Left renal cortex interstitium (tissue), 4 donors: Measurements from ENCODE around the gene ZNF619. TPM values are rescaled to one million over a fixed set of nuclear protein-coding genes. Genes with fewer than 3 reads are reported as not detected.
"Not testable (repeated sequence)": the region's sequence is repeated elsewhere in the genome, so short reads cannot be mapped to it uniquely, and the experiment has no call there.

Experiments used
- DNase-seq, 4 donors: peaks; one replicate each; pipeline ENCODE4 v3.0.0-alpha.2; 2013; ENCODE audit warnings: low read depth in 4 of 4, low spot score in 2 of 4, missing footprints in 1 of 4
- polyA plus RNA-seq, 4 donors: library from polyadenylated mRNA; unstranded; fragments of 120-200 nt; gene quantifications; one replicate each; pipeline ENCODE4 v1.2.1, GENCODE V29; 2013; ENCODE audit not compliant: insufficient read length in 4 of 4

The ZNF619 gene
- 1 to 10 TPM; 5.3 to 9.0 (median 8.0) TPM for polyA plus RNA-seq

- peak; percentile 44 to 64 (median 54) for DNase-seq
These were observed at the start of gene ZNF619 for GRCh38 chr3:40476478-40477470. Gene ZNF619 (plus strand): TSS chr3:40477122. CDS start chr3:40477980, 858 bp downstream.

- DNase-seq: no peak
These were observed 44.1 kb upstream of the ZNF619 start for GRCh38 chr3:40432793-40433192.

GRCh38 chr3:40437889-40438288, 39.0 kb upstream of the ZNF619 start:
- no peak for DNase-seq

- no peak for DNase-seq
These were observed 31.9 kb upstream of the ZNF619 start for GRCh38 chr3:40445062-40445461.

- DNase-seq: no peak
These were observed 31.0 kb upstream of the ZNF619 start for GRCh38 chr3:40445880-40446279.

GRCh38 chr3:40450438-40450837, 26.5 kb upstream of the ZNF619 start:
- no peak for DNase-seq

- no peak for DNase-seq
These were observed 25.4 kb upstream of the ZNF619 start for GRCh38 chr3:40451551-40451950.

- no peak for DNase-seq
These were observed 24.9 kb upstream of the ZNF619 start for GRCh38 chr3:40452057-40452456.

GRCh38 chr3:40452562-40452875, 24.4 kb upstream of the ZNF619 start:
- DNase-seq: no peak

GRCh38 chr3:40452876-40453730, 23.8 kb upstream of the ZNF619 start:
- DNase-seq: peak; percentile 91 to 97 (median 92)

GRCh38 chr3:40453933-40454332, 23.0 kb upstream of the ZNF619 start:
- DNase-seq: no peak

- no peak for DNase-seq
These were observed 21.6 kb upstream of the ZNF619 start for GRCh38 chr3:40455328-40455727.

- no peak for DNase-seq
These were observed 20.5 kb upstream of the ZNF619 start for GRCh38 chr3:40456279-40456939.

GRCh38 chr3:40456940-40457823, 19.7 kb upstream of the ZNF619 start, which contains the start of gene RPL14:
Gene RPL14 (plus strand): TSS chr3:40457339. CDS start chr3:40457472, 133 bp downstream.
- peak; percentile 86 to 90 (median 90) for DNase-seq

- DNase-seq: no peak
These were observed 18.4 kb upstream of the ZNF619 start for GRCh38 chr3:40458473-40458872.

GRCh38 chr3:40460481-40460880, 16.4 kb upstream of the ZNF619 start:
- not testable (repeated sequence) for DNase-seq

- DNase-seq: no peak
These were observed 15.8 kb upstream of the ZNF619 start for GRCh38 chr3:40461161-40461560.

GRCh38 chr3:40462838-40463237, 14.1 kb upstream of the ZNF619 start:
- not testable (repeated sequence) for DNase-seq

GRCh38 chr3:40463579-40463978, 13.3 kb upstream of the ZNF619 start:
- no peak for DNase-seq
